Astrocyte of the cerebellum (primary cell): Measurements from ENCODE around the gene OVOL2.

Experiments
- DNase-seq: peaks from one replicate; pipeline ENCODE4 v3.0.0-alpha.2; 2011; ENCODE audit warnings: low read depth
- H3K4me3 ChIP-seq: 2 replicates; pipeline ENCODE4 v1.5.1; 2011; ENCODE audit warnings: mild to moderate bottlenecking, low read depth, low read length, moderate library complexity
- in situ Hi-C: cut with HindIII; loops from 2 replicates; pipeline ENCODE4 v1.10.0; 2017; ENCODE audit warnings: low sequenced_read_pairs
- TF ChIP-seq, protein P1 (sequence below): IDR thresholded peaks from 2 replicates; pipeline ENCODE4 v1.5.1; 2012; ENCODE audit warnings: low read length, low read depth, moderate library complexity, mild to moderate bottlenecking; ENCODE audit errors: missing control alignments

OVOL2 gene

DNA sequence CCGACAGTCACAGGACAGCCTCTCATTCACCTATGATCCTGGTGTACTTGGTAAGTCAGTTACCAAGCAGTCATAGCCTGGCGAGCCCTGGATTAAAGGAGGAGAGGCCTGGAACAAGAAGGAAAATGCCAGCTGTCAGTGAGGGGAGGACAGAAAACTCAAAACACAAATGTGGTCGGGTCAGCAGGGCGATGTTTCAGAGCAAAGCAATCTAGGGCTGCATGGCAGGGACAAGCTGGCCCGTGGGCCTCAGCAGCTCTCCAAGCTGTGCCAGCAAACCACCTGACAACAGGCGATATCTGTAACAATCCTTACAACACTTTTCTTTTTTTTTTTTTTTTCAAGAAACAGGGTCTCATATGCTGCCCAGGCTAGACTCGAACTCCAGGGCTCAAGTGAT lies 48.6 kb downstream of the OVOL2 start:
- in situ Hi-C loops, result no loop called here
- H3K4me3 ChIP-seq, result no peak overlapping the region
- no peak for DNase-seq
- TF ChIP-seq, protein P1, sequence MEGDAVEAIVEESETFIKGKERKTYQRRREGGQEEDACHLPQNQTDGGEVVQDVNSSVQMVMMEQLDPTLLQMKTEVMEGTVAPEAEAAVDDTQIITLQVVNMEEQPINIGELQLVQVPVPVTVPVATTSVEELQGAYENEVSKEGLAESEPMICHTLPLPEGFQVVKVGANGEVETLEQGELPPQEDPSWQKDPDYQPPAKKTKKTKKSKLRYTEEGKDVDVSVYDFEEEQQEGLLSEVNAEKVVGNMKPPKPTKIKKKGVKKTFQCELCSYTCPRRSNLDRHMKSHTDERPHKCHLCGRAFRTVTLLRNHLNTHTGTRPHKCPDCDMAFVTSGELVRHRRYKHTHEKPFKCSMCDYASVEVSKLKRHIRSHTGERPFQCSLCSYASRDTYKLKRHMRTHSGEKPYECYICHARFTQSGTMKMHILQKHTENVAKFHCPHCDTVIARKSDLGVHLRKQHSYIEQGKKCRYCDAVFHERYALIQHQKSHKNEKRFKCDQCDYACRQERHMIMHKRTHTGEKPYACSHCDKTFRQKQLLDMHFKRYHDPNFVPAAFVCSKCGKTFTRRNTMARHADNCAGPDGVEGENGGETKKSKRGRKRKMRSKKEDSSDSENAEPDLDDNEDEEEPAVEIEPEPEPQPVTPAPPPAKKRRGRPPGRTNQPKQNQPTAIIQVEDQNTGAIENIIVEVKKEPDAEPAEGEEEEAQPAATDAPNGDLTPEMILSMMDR, result no peak

DNA sequence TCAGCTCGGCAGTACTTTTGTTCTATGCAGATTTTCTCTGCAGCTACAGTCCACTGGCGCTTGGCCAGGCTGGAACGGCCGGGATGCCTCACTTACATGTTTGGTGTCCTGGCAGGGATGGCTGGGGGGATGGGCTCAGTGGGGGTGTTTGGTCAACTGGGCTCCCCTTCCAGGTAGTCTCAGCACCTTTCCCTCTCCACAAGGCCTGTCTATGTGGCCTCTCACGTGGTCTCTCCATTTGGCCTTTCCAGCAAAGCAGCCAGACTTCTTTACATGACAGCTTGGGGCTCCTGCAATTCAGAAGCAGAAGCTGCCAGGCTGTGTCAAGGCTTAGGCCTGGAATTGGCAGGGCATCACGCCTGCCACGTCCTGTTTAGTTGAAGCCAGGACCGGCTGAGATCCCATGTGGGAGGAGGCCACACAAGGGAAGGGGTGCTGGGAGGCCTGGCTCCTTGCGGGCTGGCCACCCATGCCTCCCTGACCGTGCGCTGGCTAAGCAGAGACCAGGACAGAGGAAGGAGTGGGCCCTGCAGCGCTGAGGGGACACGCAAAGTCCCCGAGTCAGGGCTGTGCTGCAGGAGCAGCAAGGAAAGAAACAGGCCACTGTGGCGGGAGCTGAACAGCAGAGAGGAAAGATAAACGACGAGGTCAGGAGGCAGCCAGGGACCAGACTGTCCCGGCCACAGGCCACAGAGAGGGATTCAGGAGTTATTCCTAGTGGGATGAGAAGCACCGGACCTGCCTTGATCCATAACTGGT lies 50.0 kb downstream of the OVOL2 start:
- H3K4me3 ChIP-seq, result no peak overlapping the region
- in situ Hi-C loops, result no loop called here
- no peak for DNase-seq
- TF ChIP-seq, protein P1, result no peak

DNA sequence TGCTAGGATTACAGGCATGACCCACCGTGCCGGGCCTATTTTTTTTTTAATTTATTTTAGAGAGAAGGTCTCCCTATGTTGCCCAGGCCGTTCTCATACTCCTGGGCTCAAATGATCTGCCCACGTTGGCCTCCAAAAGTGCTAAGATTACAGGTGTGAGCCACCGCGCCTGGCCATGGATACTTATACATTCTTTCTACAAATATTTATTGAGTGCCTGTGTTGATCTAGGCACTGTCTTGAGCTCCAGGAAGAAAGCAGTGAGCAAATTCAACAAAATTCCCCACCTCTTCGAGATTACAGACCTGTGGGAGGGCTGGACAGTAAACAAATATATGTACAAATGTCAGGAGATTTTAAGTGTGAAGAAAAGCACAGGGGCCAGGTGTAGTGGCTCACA lies 51.0 kb downstream of the OVOL2 start:
- TF ChIP-seq, protein P1, result no peak
- no peak for DNase-seq
- in situ Hi-C loops, result no loop called here
- H3K4me3 ChIP-seq, result no peak overlapping the region

DNA sequence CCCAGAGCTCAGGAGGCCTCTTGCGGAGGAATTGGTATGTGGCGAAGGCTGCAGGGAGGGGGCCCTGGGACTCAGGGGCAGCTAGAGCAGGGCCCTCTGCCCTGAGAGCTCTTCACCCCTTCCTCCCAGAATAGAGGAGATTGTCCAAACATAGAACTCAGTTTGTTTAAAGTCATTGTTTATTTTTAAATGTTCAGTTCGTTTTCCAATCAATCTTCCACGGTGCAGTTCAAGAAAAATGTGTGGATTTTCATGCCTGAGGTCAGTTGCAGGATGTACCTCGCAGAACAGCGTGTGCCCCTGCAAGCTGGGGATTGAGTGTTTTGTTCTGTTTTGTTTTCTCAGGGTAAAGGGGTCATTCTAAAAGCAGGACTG lies 51.7 kb downstream of the OVOL2 start:
- in situ Hi-C loops, result no loop called here
- TF ChIP-seq, protein P1, result no peak
- no peak for DNase-seq
- H3K4me3 ChIP-seq, result no peak overlapping the region

DNA sequence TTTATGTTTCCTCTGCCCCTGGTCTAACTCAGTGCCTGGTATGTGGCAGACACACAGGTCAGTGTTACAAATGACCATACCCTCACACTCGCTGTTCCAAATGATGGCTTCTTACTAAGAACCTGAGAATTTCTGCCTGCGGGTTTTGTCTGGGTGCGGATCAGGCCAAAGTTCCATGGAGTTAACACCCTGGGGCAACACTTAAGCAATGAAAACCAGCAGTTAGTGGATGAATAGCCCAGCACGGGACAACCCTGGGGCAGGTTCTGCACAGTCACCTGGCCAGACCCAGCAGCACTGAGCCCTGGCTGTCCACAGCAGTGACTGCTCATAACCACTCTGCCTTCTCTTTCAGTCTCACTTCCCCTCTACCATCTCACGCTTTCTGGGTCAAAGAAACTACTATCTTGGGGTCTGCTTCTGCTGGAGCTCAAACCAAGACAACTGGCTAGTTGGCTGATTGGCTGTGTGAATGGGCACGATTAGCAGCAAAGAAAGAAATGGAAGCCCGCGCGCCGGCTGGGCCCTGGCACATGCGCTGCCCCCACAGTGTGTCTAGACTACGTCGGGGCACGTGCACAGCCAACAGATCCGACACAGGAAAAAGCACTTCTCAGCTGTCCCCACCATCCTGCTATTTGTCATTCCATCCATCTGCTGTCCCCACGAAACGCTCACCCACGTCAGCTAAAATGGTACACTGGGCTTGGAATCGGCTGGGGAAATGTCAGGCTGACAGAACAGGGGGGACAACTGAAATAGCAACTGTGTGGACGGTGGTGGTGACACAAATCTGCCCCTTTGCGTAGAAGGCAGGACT lies 52.3 kb downstream of the OVOL2 start:
- H3K4me3 ChIP-seq, result no peak overlapping the region
- in situ Hi-C loops, result no loop called here
- no peak for DNase-seq
- TF ChIP-seq, protein P1, result no peak

DNA sequence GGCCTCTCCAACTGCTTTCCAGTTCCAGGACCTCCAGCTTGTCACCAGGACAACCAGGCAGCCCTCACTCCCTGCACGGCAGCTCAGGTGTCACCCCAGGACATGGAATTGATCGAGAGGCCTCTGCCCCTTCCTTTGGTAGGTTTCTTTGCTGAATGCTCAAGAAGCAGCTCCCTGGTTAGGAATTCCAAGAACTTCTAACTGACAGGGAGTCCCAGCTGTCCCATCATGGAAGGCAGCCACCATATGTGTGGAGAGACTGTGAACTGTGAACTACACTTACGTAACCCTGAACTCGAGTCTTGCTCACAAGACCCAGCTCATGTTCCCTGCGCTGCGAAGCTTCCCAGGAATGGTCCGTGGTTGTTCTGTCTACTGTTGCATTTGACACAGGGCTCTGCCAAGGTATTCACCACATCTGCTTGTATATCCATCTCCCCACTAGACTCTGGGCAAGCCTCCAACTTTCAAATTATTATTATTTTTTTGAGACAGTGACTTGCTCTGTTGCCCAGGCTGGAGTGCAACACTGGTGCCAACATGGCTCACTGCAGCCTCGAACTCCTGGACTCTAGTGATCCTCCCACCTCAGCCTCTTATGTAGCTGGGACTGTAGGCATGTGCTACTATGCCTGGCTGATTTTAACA lies 53.2 kb downstream of the OVOL2 start:
- in situ Hi-C loops, result no loop called here
- TF ChIP-seq, protein P1, result no peak
- H3K4me3 ChIP-seq, result no peak overlapping the region
- no peak for DNase-seq
